B cell (primary cell): ENCODE results near the gene FOXF1. TPM values are rescaled to one million over a fixed set of nuclear protein-coding genes. Genes with fewer than 3 reads are reported as not detected.

Experiments
- ATAC-seq: fragments of 200-7000 bp; cut with Tn5 transposase; one replicate; pipeline ENCODE4 v1.10.0; 2021; ENCODE audit warnings: low read depth, mild to moderate bottlenecking, moderate number of reproducible peaks, moderate library complexity
- CTCF ChIA-PET: fragments of 350-600 bp; sonication (Branson Sonifier 250); formaldehyde crosslinking; loops from one replicate; lab custom pipeline; 2021; ENCODE audit warnings: antibody characterized with exemption, inconsistent platforms; lab: Charles Lee
- POLR2A ChIA-PET: fragments of 350-600 bp; sonication (Branson Sonifier 250); formaldehyde crosslinking; loops from one replicate; lab custom pipeline; 2021; ENCODE audit warnings: antibody characterized with exemption; lab: Charles Lee
- DNase-seq: peaks from one replicate; pipeline ENCODE4 v3.0.0; 2013
- H2AFZ ChIP-seq: 2 replicates; pipeline ENCODE4 v1.6.1; 2012; ENCODE audit warnings: mild to moderate bottlenecking, low read depth, low read length; ENCODE audit not compliant: insufficient read depth, poor library complexity, severe bottlenecking
- H3K27ac ChIP-seq, 2 donors: 1 replicate in 1 of 2; 2 replicates in 1 of 2; pipeline ENCODE4 v1.5.1; 2012 to 2013; ENCODE audit warnings: low read length in 2 of 2, mild to moderate bottlenecking in 2 of 2, moderate library complexity in 1 of 2
- H3K27me3 ChIP-seq, 4 experiments: fragments of 200-600 bp in 1 of 4; sonication (generic) in 1 of 4; replicated peaks in 1 of 4; 1 replicate in 2 of 4; 2 replicates in 2 of 4; pipeline versions ENCODE4 v1.6.1 to v1.7.0; 2013 to 2016; ENCODE audit warnings: low read length in 3 of 4, mild to moderate bottlenecking in 2 of 4, mixed read lengths in 1 of 4, moderate library complexity in 1 of 4; ENCODE audit not compliant: insufficient read depth in 4 of 4, control insufficient read depth in 3 of 4; ENCODE audit errors: control extremely low read depth in 1 of 4
- H3K36me3 ChIP-seq, 2 experiments: replicated peaks in 1 of 2; 1 replicate in 1 of 2; 2 replicates in 1 of 2; pipeline versions ENCODE4 v1.6.1 to v1.7.1; 2013; ENCODE audit warnings: low read length in 1 of 2; ENCODE audit not compliant: insufficient read depth in 2 of 2, control insufficient read depth in 1 of 2; ENCODE audit errors: control extremely low read depth in 1 of 2, extremely low read depth in 1 of 2
- H3K4me1 ChIP-seq, 2 donors: fragments of 200-600 bp in 1 of 2; sonication (generic) in 1 of 2; 1 replicate in 1 of 2; 2 replicates in 1 of 2; pipeline versions ENCODE4 v1.5.1 to v1.6.1; 2013 to 2017; ENCODE audit warnings: low read length in 2 of 2; ENCODE audit not compliant: control insufficient read depth in 2 of 2, insufficient read depth in 2 of 2
- H3K4me2 ChIP-seq: replicated peaks from 2 replicates; pipeline ENCODE3; 2012; ENCODE audit warnings: mild to moderate bottlenecking, low read depth, low read length; ENCODE audit not compliant: poor library complexity, severe bottlenecking
- H3K4me3 ChIP-seq, 5 experiments: fragments of 200-600 bp in 1 of 5; sonication (generic) in 1 of 5; 1 replicate in 3 of 5; 2 replicates in 2 of 5; pipeline versions ENCODE4 v1.5.1 to v1.7.0; 2011 to 2016; ENCODE audit warnings: low read length in 4 of 5, mild to moderate bottlenecking in 4 of 5, low read depth in 2 of 5, control low read depth in 1 of 5, moderate library complexity in 1 of 5; ENCODE audit not compliant: insufficient read depth in 1 of 5; ENCODE audit errors: control extremely low read depth in 1 of 5, extremely low read depth in 1 of 5
- H3K79me2 ChIP-seq: fragments of 200-600 bp; sonication (generic); one replicate; pipeline ENCODE4 v1.6.0; 2016; ENCODE audit warnings: low read length; ENCODE audit not compliant: control insufficient read depth, insufficient read depth
- H3K9ac ChIP-seq: fragments of 200-600 bp; sonication (generic); 2 replicates; pipeline ENCODE4 v1.6.1; 2017; ENCODE audit warnings: mild to moderate bottlenecking, low read length, moderate library complexity
- H3K9me3 ChIP-seq, 3 donors: one replicate each; pipeline versions ENCODE4 v1.6.1 to v1.7.1; 2013; ENCODE audit warnings: low read length in 2 of 3; ENCODE audit not compliant: control insufficient read depth in 2 of 3, insufficient read depth in 1 of 3; ENCODE audit errors: control extremely low read depth in 1 of 3
- H4K20me1 ChIP-seq: 2 replicates; pipeline ENCODE4 v1.6.0; 2012; ENCODE audit warnings: mild to moderate bottlenecking, low read length; ENCODE audit not compliant: insufficient read depth, control insufficient read depth, poor library complexity, severe bottlenecking
- H3K27ac Mint-ChIP-seq: one replicate; pipeline ENCODE4 v1.8.0; 2021; ENCODE audit warnings: mixed read lengths
- H3K27me3 Mint-ChIP-seq: one replicate; pipeline ENCODE4 v1.8.0; 2021; ENCODE audit warnings: mixed read lengths
- H3K4me1 Mint-ChIP-seq: one replicate; pipeline ENCODE4 v1.8.0; 2021; ENCODE audit warnings: mixed read lengths
- H3K4me3 Mint-ChIP-seq: one replicate; pipeline ENCODE4 v1.8.0; 2021; ENCODE audit warnings: mixed read lengths
- H3K9me3 Mint-ChIP-seq: one replicate; pipeline ENCODE4 v1.8.0; 2022; ENCODE audit warnings: mixed read lengths; ENCODE audit not compliant: insufficient read depth
- CTCF ChIP-seq: fragments of 200-600 bp; IDR thresholded peaks from one replicate; pipeline ENCODE4 v1.8.0; 2022; ENCODE audit warnings: antibody characterized with exemption, mild to moderate bottlenecking
- EZH2 ChIP-seq: IDR thresholded peaks from 2 replicates; pipeline ENCODE4 v1.6.1; 2012; ENCODE audit warnings: borderline replicate concordance, low read depth, mild to moderate bottlenecking, moderate library complexity, low read length; ENCODE audit not compliant: insufficient read depth, poor library complexity, severe bottlenecking
- WGBS: methylation state at CpG from one replicate; pipeline ENCODE4 v1.1.5; 2013; ENCODE audit warnings: missing lambda C conversion rate; ENCODE audit not compliant: insufficient coverage; 5-methylcytosine and 5-hydroxymethylcytosine counted together
- intact Hi-C: fragments of 100-400 bp; cut with micrococcal nuclease; formaldehyde crosslinking; loops from one replicate; pipeline ENCODE4 v1.10.0; 2022
- polyA plus RNA-seq: library from polyadenylated mRNA; depleted of rRNA; stranded (reverse); fragments of >200 nt; gene quantifications from 2 replicates; pipeline ENCODE4 v1.2.3, GENCODE V29; 2012
- total RNA-seq, 2 donors: library from RNA; stranded (reverse); fragments of 120-200 nt in 1 of 2; gene quantifications; 1 replicate in 1 of 2; 2 replicates in 1 of 2; pipeline versions ENCODE4 v1.2.3 to v1.2.4, GENCODE V29; 2013 to 2022

The FOXF1 gene
- total and polyA plus RNA-seq, 2 donors (not counting 1 experiment from before 2014, with no cell fraction given): not detected

GRCh38 chr16:86533076-86533475, 22.7 kb downstream of the FOXF1 start:
- Histone ChIP-seq H3K4me3 (no peak overlapping the region), H3K4me2 (no peak overlapping the region), H3K27me3 (no peaks in the 10 kb centered on the region), H4K20me1 (no peaks in the 10 kb centered on the region), H3K36me3 (peaks cover 3 to 9% of the 10 kb centered on the region in 2 experiments), H2AFZ (no peak overlapping the region), H3K27ac (no peak overlapping the region), H3K9me3 (peaks cover 0 to 2% (median 0%) of the 10 kb centered on the region in 3 donors), H3K79me2 (no peaks in the 10 kb centered on the region), H3K4me1 (no peaks in the 10 kb centered on the region), H3K9ac (no peak overlapping the region)
- no peaks in the 10 kb centered on the region for H3K4me1 Mint-ChIP-seq
- no peaks in the 10 kb centered on the region for H3K27me3 Mint-ChIP-seq
- CTCF ChIA-PET: no interaction called here
- H3K4me3 Mint-ChIP-seq: no peak overlapping the region
- intact Hi-C loops: no loop called here
- no peak overlapping the region for H3K27ac Mint-ChIP-seq
- POLR2A ChIA-PET: no interaction called here
- WGBS: 96% methylated on average over 8 of the region's 8 CpGs
- no peaks in the 10 kb centered on the region for H3K9me3 Mint-ChIP-seq
- no peak for DNase-seq
- no peak for ATAC-seq
- TF ChIP-seq EZH2: no peak
- TF ChIP-seq CTCF: no peak

DNA sequence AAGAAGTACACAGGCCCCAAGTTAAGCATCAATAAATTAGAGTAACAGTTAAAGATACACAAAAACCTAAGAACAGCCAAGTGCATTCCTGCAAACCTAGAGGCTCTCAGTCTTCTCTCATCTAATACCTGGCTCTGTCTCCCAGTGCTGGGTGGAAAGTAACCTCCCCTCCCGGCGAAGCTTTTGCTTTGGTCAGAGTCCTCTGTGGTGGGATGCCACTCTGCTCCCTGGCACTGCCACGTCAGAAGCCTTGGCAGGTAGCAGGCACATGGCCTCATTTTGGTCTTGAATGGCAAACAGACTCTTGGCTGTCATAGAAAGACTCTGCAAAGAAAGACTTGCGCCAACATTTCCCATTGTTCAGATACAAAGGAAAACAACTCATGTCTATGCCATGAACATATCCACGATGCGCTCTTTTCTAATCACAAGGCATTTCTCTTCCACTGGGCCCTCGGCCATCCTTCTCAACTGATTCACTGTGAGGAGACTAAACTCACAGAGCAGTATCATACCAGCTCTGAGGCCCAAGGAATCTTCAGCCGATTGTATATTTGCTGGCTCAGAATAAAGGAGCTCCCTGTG, 23.5 kb downstream of the FOXF1 start:
- H3K27me3 ChIP-seq: no peaks in the 10 kb centered on the region
- Mint-ChIP-seq H3K27me3 (no peaks in the 10 kb centered on the region), H3K27ac (no peak overlapping the region), H3K4me1 (no peaks in the 10 kb centered on the region), H3K9me3 (no peaks in the 10 kb centered on the region), H3K4me3 (no peak overlapping the region)
- 91% methylated on average over 8 of the region's 8 CpGs for WGBS
- no peak overlapping the region for H3K4me3 ChIP-seq
- peaks cover 3 to 17% of the 10 kb centered on the region in 2 experiments for H3K36me3 ChIP-seq
- DNase-seq (no peak), ATAC-seq (no peak)
- no peaks in the 10 kb centered on the region for H4K20me1 ChIP-seq
- intact Hi-C loops: no loop called here
- TF ChIP-seq CTCF (no peak), EZH2 (no peak)
- no peaks in the 10 kb centered on the region for H3K9me3 ChIP-seq
- no peak overlapping the region for H3K9ac ChIP-seq
- H3K4me2 ChIP-seq: no peak overlapping the region
- no peak overlapping the region for H3K27ac ChIP-seq
- H3K4me1 ChIP-seq: no peaks in the 10 kb centered on the region
- CTCF ChIA-PET: no interaction called here
- POLR2A ChIA-PET: no interaction called here
- no peak overlapping the region for H2AFZ ChIP-seq
- no peaks in the 10 kb centered on the region for H3K79me2 ChIP-seq
